Stimulated activated CD8-positive, alpha-beta memory T cell treated with anti-CD3 and anti-CD28 coated beads, Interleukin-15, amount 100 ng/mL, for 24 hours (primary cell): ENCODE data around the gene KCNA4.
"Not testable (repeated sequence)": the region's sequence is repeated elsewhere in the genome, so short reads cannot be mapped to it uniquely, and the experiment has no call there.

Experiments used
- DNase-seq: peaks from one replicate; pipeline ENCODE4 v3.0.0-alpha.2; 2020; ENCODE audit warnings: low read depth

Gene KCNA4

DNA sequence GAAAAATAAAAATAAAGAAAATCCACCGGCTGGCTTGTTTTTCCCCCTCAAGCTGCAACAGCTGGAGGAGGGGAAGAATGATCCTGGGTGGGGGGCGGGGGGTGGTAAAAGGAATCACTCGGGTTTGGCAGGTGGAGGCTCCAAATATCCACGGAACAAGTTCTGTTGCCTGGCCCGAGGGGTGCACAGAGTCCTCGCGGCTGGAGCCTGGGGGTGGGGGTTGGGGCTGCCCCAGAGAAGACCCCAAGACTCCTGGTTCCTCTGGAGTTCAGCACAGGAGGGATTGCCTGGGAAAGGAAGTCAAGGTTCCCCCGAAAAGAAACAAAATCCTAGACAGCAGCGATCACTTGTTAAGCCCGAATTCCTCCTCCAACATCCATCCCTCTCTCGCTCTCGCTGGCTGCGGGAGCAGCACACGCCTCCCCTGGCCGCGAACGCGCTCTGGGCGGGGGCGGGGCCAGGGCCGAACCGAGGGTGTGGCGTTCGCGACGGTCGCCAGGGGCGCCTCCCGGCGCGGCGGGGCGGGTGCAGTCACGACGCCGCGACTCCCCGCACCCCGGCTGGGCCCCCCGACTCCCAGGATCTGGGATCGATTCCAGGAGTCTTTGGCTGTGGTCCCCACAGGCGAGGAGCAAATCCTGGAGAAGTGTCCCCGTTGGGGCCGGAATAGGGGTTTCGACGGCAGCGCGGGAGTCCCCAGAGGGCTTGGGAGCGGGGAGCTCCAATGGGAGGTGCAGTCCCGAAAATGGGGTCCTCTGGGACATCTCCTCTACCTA lies at the start of gene KCNA4:
KCNA4 (minus strand) TSS at position 443 of the 776 bp plus-strand sequence. CDS start 4,352 bp downstream, outside the sequence.
- DNase-seq, result no peak

DNA sequence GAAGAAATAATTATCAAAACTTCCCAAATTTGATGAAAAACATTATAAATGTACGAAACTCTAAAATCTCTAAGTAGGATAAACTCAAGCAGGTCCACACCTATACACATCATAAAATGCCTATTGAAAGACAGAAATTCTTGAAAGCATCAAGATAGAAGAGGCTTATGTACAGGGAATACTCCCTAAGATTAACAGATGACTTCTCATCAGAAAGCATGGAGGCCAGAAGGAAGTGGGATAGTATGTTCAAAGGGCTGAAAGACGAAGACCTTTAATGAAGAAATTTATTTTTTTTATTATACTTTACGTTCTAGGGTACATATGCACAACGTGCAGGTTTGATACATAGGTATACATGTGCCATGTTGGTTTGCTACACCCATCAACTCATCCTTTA lies 45.3 kb upstream of the KCNA4 start:
- no peak for DNase-seq

DNA sequence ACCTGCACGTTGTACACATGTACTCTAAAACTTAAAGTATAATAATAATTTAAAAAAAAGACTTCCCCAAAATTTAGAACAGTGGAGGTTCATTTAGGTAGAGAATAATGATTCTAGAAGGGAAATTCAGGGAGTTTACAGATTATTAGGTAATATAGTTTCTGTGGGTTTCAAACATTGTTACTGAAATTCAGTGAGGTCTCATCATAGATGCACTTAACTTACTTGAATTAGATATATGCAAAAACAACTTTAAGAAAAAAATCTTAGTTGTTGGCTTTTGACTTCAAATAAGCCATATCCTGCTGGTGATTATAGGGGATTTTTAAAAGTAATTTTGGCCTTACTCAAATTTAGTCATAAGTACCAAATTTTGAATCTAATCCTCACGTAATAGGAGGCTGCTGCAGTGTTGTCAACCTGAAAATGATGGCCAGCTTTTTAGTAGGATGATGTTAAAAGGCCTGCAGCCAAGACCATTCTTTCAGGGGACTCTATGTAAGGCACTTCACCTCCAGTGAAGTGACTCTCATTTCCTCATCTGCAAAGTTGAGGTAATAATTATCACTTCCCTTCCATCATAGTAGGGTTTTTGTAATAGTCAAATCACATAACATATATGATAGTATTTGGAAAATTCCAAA lies 42.5 kb upstream of the KCNA4 start:
- DNase-seq, result no peak

DNA sequence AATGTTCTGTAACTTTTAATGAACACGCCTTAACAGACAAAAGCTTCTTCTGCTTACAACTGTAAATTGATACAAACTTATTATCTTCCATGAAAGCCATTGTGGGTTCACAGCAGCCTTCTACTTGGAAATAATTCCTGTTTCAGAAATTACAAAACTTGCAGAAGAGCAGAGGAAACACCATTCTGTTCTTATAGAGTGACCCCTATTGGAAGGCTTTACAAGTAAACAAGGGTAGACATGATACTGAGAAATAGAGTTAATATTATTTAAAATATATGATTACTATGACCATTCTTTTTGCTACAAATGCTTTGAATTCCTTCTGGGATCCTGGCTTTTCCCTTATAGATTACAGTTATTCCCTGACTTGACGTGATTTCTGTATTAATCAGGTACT lies 32.4 kb upstream of the KCNA4 start:
- DNase-seq, result no peak

DNA sequence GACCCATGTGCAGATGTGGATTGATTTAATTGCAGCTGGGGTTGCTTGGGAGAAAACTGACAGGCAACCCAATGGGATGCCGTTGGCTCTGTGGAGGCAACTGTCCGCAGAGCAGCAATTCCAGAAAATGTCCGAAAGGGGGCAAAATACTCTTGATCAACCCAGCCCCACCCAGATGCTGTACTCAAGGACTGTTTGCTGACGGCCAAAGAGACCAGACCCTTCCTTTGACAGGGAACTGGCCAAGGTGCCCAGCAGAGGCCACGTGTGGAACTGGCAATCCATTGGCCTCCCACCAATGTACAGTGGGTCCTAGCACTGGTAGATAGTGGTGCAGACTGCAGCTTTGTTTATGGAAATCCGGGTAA lies 29.7 kb upstream of the KCNA4 start:
- DNase-seq, result no peak

DNA sequence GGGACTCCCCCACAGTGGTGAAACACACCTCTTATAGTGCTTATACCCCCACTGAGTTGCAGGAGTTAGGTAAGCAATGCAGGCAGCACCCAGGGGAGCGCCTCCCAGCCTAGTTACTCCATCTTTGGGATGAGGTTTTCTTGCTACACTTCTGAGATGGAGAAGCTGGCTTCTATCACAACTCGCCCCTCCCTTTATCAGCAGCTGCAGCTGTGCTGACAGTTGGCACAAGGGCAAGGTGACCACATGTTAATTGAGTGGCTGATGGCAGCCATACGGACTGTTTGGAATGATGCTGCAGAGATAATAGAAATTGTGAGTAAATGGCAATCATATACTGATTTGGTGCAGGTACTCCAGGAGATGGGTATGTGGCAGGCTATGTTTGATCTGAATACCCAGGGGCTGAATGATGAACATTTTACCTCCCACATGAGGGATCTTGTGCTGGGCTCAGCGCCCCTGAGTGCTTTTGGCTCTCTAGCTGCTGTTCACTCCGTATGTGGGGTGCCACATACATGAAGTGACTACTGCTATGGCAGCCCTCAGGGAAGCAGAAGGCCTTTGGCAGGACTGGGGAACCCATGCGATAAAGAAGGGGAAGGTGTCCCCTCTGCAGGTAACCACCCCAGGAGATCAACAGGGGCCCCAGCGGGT lies 29.2 kb upstream of the KCNA4 start:
- no peak for DNase-seq

DNA sequence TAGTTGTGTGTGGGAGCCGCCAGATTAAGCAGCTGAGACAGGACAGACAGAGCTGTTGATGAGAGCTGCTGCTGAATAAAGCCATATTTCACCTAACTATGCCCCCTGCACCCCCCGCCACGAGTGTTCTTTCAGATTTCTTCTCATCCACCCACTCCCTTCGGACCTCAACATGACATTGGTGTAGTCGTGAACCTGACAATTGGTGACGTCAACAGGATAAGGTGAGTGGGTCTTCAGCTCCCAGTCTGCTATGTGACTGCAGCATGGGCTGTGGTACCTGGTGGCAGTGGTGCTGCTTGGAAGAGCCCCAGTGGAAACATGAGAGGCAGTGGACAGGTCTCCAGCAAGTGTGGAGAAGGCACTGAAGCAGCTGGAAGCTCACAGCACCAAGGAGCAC lies 28.3 kb upstream of the KCNA4 start:
- no peak for DNase-seq

DNA sequence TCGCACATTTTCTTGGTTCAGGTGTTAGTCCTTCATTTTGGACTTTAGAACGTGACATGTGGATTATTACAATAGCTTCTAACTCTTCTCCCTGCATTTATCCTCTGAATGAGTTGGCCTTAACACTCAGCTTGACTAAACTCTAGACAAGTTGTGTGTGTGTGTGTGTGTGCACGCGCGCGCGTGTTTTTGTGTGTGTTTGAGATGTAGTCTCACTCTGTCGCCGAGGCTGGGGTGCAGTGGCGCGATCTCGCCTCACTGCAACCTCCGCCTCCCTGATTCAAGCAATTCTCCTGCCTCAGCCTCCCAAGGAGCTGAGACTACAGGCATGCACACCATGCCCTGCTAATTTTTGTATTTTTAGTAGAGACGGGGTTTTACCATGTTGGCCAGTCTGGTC lies 24.3 kb upstream of the KCNA4 start:
- no peak for DNase-seq

DNA sequence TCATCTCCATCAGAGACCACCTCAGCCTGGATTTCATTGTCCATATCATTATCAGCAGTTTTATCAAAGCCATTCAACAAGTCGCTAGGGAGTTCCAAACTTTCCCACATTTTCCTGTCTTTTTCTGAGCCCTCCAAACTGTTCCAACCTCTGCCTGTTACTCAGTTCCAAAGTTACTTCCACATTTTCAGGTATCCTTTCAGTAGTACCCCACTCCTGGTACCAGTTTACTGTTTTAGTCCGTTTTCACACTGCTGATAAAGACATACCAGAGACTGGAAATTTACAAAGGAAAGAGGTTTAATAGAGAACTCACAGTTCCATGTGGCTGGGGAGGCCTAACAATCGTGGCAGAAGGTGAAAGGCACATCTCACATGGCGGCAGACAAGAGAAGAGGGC lies 17.9 kb upstream of the KCNA4 start:
- not testable (repeated sequence) for DNase-seq

DNA sequence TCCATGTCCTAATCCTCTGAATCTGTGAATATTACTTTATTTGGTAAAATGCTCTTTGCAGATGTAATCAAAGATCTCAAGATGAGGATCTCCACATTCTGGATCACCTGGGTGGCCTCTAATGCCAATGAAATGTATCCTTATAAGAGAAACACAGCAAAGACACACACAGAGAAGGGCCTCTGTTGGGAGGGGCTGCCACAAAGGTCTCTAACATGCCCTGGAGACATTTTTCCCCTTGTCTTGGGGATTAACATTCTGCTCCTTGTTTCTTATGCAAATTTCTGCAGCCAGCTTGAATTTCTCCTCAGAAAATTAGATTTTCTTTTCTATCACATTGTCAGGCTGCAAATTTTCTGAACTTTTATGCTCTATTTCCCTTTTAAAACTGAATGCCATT lies 17.3 kb upstream of the KCNA4 start:
- DNase-seq, result not testable (repeated sequence)

DNA sequence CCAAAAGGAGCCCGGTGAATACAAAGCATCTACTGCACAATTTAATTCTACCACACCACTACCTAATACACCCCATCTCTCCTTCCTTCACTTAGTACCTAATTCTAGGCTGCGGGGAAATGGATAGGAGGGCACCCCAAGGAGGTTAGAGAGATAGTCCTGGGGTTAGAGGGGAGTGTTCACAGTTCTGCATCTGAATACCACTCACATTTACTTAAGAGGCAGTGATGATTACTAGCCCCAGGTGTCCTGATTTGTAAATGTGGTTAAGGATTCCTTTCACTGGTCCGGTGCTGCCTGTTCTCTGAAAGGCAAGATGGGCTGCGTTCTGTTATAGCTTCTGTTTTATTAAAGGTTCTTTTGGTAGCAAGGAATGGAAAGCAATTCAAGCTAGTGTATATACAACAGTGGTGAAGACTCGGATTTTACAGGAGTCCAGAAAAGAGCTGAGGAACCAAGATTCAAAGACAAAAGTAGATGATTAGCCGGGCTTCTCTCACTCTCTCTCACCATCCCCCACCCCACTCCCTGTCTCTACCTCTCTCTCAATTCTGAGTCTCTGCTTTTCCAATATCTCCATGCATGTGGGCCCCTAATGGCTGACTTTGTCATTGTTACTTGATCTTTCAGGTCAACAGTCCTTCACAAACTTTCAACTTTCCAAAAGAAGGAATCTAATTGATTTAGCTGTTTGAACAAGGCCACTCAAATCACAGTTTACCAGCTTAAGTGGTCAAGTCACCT lies 8.7 kb upstream of the KCNA4 start:
- DNase-seq, result no peak

DNA sequence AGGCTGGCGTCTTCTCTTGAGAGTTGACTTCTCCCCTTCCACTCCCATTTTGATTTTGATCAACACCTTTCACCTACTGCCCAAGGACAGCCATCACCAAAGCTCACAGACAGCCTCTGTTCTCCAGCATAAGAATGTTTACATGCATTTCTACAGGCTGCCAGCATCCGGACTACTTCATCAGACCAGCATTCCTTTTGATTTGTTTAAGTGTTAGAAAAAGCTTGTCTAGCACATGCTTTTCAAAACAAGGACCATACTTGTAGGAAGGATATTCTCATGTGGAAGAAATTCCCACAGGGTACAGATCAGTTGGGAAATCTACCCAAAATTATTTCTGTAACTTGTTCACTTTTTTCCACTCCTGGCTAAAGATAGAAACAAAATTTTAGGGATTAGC lies 6.2 kb upstream of the KCNA4 start:
- no peak for DNase-seq

DNA sequence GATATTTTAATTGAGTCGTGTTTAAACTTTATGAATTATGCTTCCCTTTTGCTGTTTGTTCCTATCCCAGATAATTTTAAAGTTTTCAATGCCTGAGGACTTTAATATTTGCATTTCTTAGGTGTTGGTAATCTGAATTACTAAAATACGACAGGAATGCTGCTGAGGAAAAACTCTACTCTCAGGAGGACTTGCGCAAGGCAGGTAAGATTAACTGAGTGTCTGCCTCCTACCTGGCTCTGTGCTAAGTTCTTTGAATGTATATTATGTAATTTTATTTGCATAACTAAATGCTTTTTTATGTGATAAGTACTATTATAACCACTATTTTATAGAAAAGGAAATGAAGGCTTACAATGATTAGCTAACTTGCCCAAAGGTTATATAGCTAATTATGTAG lies 2.7 kb upstream of the KCNA4 start:
- no peak for DNase-seq

DNA sequence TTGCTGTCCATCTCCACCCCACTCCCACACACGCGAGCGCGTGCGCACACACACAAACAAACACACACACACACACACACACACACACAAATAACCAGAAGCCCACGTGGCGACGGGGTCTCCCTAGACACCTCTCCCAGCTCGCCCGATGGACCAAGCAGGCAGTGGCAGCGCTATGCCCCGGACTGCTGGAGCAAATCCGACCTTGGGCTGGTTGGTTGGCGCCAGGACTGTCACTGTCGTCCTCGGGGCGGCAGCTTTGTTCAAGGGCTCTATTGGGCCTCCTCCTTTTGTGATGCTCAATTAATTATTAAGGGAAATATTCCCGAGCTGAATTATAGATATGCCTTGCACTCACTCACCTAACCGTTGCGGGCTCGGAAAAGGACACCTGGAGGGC lies 1.7 kb upstream of the KCNA4 start:
- DNase-seq, result no peak

DNA sequence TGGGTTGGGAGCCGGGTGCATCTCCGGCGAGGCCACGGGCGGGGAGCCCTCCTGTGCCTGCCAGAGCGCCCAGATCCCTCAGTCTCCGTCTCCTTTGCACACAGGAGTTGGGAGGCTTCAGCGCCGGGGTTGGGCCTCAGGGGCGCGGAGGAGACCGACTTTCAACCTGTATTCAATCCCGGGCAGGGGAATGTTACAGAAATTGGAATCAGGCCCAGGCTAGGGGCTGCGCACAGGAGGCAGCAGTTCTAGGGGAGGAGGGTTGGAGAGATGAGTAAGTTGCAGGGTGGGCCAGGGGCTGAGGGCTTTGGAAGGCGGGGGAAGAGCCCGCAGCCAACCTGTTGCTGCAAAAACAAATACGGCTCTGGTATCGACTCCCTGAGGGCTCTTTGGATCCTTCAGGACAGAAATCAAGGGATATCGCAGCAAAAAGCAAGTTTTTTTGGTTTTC lies 640 bp upstream of the KCNA4 start:
- DNase-seq, result no peak

DNA sequence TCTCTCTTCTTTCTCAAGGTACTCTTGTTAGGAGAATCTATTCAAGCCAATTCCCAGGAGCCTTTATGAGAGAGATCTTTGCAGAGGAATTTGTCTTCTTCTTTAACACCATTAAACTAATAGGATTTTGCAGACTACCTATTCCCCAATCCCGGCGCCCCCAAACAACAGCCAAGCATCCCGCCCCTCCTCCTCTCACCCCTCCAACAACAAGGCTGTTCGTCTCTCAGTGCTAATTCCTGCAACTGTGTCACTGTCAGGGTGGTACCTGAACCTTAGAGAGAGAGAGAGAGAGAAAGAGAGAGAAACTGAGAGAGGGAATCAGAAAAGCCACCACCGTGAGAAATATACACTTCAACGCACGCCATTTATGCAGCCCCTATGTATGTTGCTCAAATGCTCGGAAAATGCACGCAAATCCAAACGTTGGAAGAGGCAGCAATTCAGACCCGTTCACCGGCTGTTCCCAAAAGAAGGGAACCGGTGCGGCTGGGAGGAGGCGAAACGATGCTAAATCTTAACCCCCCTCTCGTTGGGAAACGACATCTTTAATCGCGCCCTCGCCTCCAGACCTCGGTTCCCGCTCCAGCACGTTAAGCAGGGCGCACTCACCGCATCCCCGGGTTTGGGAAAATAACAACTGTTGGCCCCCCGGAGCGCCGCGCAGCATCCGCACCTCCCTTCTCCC lies 961 bp downstream of the KCNA4 start:
- DNase-seq, result no peak

DNA sequence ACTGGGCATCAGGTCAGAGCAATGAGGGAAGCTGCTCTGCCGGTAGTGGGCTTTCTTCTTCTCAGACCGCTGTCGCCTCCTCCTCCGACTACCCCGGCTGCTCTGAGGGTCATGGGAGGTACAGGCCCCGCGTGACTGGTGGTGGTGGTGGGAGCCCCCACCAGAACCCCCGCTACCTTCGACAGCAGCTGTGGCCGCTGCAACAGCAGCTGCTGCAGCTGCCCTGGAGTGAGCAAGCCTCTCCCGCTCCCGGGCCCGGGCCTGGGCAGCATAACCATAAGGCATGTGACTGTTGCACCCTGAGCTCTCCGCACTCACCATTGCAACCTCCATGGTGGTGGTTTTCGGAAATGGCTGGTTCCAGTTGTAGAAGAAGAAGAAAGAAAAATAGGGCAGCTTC lies 4.5 kb downstream of the KCNA4 start:
- no peak for DNase-seq

DNA sequence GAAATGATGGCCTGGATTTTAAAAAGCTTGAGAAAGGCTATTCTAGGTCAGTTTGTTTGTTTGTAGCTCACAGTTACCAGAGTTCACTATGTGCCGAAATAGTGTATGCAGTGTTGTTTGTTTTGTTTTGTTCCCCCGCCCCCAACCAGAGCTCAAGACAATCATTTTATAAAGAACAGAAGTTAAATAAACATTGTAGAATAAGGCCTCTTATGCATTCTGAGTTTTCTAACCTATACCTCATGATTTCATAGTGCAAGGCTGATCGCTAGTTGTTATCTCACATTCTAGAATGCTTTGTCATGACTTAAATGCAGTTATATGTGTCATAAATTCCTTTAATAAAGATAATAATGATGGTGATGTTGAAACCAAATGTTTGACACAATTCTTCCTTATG lies 7.8 kb downstream of the KCNA4 start:
- no peak for DNase-seq

DNA sequence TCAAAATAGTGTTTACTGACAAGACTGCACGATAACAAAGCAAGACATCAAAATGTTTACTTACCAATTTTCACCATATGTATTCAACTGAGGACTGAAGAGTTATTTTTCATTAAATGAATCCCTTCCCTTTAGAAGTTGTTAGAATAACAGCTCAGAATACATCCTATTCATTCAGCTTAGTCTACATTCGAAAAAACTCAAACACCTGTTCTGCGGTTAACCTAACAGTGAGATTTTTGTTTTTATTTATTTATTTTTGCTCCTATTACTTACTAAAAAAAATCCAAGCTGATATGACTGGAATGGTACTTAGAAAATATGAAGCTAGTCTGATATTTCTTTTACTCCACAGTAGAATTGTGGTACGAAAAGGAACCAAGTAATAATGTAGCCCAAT lies 10.0 kb downstream of the KCNA4 start:
- no peak for DNase-seq

DNA sequence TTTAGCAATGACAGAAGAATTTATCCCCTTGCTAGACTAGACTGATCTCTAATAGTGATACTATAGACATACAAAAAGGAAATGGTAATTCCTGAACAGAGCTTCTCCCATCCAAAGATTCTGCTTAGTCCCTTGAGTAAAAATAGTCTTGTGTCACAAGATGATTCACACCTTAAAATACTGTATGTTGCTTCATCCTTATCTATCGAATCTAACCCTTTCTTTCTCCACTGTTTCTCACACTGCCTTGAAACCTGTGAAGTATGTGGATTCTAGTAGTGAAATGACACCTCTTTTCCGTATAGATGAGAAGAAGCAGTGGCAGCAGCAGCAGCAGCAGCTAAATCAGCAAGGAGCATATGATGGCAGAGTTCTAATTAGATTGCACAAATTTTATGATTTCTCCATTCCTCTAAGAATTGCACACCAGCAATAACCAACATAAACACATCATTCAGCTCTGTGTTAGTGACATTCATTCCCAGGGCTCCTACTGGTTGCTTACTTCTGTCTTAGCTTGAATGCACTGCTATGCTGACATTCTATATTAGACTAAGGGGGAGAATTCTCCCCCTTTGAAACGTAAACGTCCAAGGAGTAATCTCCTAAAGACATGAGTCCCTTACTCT lies 14.6 kb downstream of the KCNA4 start:
- no peak for DNase-seq

DNA sequence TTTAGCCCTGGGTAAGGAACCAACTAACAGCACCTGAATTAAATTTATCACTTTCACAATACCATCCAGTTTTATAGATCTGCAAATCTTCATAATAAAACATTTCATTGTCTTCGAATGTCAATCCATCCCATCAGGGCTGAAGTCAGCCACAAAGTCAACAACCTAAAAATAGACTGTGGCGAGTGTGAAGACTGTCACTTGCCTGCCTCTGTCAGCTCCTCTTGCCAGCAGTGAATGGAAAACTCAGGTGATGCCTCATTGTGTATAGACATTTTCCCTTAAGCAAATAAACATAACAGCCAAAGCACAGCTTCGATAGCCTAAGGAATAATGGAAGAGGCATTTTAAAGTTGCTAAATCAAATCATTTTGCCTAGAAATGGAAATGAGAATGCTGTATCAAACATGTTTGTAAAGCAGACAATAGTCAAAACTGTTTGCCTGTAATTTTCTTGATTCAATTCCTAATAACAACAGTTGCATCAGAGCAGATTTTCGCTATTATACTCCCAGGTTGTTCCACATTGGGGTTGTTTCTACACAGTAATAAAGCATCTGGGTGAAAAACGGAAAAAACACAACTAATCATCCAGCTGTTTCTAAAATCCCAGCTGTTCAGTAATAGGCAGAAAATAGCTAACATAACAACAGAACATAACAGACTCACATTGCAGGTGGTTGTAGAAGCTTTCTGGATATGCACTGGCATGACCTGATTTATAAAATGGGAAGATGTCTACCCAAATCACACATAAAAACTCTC lies 15.7 kb downstream of the KCNA4 start:
- DNase-seq, result no peak
